Measurements from ENCODE around the gene ARL8B.
"Not testable (repeated sequence)": the region's sequence is repeated elsewhere in the genome, so short reads cannot be mapped to it uniquely, and the experiment has no call there.

The ARL8B gene

DNA sequence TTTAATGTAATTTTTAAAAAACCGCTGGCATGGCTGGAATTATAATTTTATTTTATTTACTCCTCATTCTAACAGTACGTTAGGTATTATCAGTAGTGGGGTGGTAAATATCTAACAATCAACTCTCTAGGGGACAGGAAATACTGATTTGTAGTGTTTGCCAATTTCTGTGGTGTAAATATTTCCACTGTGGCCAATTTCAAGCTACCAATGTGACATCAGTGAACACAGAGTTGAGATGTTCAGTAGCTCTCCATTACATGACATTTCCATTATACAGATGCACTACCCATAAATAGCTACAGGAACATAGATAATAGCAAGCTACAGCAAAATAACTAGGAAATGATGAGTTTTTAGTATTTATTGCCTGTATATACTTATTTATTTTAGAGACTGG lies 10.0 kb upstream of the ARL8B start:
- DNase-seq (ENCODE audit: low read depth), result no peak

DNA sequence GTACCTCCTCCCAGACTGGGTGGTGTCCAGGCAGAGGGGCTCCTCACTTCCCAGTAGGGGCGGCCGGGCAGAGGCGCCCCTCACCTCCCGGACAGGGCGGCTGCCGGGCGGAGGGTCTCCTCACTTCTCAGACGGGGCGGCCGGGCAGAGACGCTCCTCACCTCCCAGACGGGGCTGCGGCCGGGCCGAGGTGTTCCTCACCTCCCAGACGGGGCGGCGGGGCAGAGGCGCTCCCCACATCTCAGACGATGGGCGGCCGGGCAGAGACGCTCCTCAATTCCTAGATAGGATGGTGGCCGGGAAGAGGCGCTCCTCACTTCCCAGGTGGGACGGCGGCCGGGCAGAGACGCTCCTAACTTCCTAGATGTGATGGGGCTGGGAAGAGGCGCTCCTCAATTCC lies 8.4 kb upstream of the ARL8B start:
- DNase-seq (ENCODE audit: low read depth), result not testable (repeated sequence)

DNA sequence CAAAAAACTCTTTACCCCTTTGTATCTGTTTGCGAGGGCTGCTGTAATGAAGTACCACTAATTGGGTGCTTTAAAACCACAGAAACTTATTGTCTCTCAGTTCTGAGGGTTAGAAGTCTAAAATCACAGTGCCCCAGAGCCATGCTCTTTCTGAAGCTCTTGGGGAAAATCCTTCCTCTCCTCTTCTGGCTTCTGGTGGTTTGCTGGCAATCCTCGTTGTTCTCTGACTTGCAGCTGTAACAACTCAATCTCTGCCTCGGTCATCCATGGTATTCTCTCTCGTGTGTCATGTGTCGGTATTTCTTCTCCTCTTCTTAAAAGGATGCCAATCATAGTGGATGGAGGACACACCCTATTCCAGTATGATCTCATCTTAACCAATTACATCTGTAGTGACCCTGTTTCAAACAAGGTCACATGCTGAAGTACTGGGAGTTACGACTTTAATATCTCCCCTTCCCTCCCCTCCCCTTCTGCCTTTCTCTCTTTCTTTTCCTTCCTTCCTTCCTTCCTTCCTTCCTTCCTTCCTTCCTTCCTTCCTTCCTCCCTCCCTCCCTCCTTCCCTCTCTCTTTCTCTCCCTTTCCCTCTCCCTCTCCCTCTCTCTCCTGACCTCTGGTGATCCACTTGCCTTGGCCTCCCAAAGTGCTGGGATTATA lies 6.5 kb upstream of the ARL8B start:
- no peak for DNase-seq (ENCODE audit: low read depth)

DNA sequence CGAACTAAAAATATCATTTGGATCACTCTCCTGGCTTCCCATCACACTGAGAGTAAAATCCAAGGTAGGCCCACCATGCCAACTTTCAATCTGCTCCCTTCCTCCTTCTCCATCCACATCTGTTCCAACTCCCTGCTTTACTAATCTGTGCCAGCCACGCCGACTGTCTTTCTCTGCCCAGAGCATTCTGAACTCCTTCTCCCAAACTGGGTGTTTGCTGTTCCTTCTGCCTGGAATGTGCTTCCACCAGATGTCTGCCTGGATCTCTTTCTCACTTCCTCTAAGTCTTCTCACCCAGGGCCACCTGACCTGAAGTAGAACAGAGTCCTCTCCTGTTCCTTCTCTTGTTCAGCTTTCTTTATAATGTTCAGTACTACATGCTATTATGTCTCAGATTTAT lies 5.6 kb upstream of the ARL8B start:
- no peak for DNase-seq (ENCODE audit: low read depth)

DNA sequence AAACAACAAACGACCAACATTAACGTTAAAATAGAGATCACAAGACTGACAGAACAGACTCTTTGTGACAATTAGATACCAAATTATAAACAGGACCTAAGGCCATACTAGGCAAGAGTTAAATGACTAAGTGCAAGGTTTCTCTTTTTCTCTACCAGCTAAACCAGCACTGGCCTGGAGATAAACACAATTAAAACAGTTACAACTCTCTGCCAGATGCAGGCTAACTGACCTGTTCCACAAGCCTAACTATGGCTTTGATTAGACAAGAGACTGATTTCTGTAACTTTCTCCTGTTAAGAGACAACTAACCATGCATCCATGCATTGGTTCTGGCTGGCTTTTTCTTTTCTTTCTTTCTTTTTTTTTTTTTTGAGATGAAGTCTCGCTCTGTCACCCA lies 1.6 kb upstream of the ARL8B start:
- no peak for DNase-seq (ENCODE audit: low read depth)

DNA sequence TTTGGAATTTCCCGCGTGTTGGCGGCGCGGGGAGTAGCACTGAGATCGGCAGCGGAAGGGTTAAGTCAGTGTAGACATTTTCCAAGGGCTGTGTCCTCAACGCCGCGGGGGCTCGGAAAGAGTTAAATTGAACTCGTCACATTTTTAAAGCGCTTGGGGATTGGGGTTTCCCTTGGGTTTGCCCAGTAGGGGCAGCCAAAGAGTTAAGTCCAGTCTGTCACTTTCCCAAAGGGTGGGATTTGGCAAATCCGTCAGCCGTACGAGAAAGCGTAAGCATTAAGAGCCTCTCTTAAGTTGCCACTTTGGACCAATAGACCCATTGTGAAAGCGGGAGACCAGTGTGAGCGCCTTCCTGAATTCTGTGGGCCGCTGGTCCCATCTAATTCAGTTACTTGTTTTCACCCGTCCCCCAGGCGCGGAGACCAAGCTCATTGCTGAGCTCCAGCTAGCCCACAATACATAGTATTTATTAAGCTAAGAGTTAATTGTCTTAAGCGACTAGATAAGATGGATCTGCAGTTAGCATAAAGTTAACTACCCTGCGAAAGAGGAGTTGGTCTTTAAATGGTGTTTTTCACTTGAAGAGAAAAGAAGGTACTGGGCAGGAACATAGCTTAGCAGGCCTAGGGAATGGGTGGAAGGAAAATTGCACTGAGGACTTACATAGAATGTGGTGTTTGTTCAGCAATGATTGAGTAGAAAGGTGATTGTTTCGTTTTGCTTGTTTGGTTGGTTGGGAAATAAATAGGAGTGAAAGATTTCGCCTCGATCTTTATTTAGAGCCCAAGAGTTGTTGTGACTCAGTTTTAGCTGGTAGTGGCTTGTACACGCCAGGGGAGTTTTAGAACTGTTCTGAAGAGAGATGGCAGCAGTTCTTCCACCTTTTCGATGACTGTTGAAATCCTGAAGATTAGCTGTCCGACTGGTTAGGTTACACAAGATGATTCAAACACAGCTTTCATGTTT lies 932 bp downstream of the ARL8B start:
- peak; percentile 1 for DNase-seq (ENCODE audit: low read depth)

DNA sequence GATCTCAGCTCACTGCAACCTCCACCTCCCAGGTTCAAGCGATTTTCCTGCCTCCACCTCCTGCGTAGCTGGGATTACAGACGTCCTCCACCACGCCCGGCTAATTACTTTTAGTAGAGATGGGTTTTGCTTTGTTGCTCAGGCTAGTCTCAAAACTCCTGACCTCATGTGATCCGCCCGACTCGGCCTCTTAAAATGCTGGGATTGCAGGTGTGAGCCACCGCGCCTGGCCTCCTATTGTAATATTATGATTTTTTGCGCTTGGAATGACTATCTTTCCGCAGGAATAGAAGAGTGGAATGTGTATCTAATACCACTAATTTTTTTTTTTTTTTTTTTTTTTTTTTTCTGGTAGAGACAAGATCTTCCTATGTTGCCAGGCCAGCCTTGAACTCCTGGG lies 1.8 kb downstream of the ARL8B start:
- DNase-seq (ENCODE audit: low read depth), result no peak

DNA sequence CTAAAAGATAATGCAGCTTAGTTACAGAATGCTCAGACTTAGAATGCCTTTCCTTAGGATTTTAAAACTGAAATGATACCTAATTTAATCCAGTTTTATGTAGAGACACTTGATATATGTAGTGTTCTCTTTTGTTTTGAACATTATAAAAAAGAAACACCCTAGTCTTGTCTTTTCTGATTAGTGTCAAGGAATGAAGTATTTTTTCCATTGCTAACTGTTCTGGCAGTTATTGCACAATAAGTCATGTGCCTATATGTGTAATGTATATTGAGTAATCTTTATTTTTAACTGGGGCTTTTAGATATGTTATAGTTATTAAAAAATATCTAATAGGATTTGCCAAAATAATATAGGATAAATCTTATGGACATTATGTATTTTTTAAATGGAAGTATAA lies 4.5 kb downstream of the ARL8B start:
- no peak for DNase-seq (ENCODE audit: low read depth)

DNA sequence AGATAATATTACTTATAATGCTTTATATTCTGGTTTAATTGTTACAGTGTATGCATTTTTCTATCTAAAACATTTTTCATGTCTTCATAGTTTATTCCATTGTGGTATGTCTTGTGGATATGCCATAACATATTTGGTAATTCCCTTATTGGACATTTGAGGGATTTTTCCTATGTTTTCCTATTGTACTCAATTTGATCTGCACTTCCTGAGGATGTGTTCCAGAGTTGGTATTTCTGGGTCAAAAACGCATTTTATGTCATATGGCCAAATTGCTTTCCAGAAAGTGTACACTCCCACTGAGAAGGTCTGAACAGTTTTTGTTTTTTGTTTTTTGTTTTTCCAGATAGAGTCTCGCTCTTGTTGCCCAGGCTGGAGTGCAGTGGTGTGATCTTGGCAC lies 6.8 kb downstream of the ARL8B start:
- no peak for DNase-seq (ENCODE audit: low read depth)

DNA sequence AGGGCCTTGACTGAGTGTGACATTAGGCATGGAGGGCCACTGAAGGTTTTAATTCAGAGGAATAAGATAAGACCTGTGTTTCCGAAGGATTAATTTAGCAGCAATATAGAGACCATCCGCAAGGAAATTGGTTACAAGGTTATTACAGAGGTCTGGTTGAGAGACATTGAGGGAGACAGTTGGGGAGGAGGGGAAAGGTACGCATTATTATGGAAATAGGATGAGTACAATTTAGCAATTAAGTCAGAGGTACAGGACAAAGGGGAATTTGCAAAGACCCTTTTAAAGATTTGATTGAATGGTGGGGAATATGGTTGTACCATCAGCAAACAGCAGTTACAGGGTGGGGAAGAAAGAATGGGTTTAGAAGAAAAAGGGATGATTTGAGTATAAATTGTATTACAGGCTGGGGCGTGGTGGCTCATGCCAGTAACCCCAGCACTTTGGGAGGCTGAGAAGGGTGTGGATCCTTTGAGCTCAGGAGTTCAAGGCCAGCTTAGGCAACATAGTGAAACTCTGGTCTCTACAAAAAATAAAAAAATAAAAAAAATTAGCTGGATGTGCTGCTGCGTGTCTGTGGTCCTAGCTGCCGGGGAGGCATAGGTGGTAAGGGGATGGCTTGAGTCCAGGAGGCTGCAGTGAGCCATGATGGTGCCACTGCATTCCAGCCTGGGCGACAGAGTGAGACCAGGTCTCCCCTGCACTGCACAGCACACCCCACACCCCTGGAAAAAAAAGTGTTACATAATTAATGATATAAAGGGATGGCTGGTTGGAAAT lies 11.3 kb downstream of the ARL8B start:
- DNase-seq (ENCODE audit: low read depth), result no peak

DNA sequence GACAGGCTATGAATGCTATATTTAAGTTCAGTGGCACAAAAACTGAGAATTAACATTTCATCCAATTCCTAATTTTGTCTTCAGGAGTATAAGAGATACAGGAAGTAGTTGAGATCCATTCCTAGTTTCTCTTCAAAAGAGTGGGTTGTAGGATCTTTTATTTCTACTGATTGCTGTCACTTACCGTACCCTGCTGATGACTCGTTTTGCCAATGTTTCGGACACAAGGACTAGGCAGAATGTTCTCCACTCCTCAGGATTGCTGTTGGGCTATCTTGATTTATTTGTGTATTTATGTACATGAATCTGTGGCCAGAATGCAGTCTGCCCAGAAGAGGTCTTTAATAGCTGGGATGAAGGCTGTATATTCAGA lies 11.9 kb downstream of the ARL8B start:
- no peak for DNase-seq (ENCODE audit: low read depth)

DNA sequence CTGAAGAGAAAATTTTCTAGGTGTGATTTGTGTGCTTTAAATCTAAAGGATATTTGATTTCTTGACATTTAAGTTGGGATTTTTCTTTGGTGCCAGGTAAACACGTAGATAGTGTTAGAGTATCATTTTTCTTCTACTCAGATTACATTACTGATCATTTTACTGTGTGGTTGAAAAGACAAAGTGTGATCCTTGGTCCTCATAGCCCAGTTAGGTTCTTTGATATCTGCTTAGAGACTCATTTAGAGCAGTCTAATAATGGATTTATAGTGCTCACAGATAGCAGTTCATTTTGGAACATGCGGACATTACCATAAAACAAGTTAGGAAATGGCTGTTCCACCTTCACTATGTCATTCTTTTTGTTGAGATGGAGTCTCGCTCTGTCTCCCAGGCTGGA lies 12.4 kb downstream of the ARL8B start:
- no peak for DNase-seq (ENCODE audit: low read depth)

DNA sequence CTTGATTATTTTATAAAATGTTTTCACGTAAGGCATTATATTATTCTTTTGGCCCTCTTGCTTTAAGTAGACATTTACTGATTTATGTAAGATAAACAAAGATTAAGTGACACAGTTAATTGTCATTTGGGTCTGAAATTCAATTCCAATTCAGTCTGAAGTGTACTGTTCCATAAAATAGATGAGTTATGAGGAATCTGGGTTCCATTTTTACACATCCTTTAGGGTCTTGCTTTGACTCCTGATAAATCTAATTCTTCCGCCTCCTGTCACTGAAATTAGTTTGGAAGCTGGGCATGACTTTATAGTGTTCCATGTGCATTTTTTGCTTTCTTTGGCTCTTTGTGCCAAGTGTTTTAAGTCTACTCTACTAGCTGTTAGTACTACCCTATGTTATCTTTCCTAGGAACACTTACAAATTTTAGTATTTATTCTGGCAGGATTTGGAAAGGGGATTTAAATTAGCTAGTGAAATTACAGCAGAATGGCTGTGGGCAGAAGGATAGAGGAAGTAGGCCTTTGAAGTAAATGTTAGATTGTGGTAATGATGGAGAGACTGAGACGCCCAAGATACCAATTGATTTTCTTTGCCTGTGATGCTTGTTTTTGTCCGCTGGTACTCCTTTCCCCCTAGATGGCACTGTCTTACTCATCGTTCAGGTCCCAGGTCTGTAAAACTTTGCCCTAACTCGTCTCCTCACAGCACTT lies 14.3 kb downstream of the ARL8B start:
- DNase-seq (ENCODE audit: low read depth), result peak; percentile 17

DNA sequence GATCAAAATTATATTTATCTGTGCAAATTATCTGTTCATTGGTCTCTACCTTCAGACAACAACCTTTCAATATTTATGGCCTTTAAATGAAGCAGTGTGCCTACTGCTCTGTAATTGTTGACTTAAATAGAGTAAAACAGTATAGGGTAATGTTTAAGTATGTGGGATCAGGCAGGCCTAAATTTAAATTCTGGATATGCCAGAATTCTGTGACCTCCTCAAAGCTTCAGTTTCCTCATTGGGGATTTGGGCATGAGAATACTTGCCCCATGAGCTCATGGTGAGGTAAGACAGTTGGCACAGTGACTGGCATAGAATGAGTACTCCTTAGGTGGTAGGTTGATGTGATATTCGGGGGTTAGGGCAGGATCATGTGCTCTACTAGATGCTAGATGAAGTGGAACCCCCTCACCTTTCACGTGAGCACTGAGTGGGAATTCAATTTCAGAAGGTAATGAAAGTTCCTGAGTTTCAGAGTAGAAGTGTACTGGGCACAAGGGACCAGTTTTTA lies 14.9 kb downstream of the ARL8B start:
- no peak for DNase-seq (ENCODE audit: low read depth)

DNA sequence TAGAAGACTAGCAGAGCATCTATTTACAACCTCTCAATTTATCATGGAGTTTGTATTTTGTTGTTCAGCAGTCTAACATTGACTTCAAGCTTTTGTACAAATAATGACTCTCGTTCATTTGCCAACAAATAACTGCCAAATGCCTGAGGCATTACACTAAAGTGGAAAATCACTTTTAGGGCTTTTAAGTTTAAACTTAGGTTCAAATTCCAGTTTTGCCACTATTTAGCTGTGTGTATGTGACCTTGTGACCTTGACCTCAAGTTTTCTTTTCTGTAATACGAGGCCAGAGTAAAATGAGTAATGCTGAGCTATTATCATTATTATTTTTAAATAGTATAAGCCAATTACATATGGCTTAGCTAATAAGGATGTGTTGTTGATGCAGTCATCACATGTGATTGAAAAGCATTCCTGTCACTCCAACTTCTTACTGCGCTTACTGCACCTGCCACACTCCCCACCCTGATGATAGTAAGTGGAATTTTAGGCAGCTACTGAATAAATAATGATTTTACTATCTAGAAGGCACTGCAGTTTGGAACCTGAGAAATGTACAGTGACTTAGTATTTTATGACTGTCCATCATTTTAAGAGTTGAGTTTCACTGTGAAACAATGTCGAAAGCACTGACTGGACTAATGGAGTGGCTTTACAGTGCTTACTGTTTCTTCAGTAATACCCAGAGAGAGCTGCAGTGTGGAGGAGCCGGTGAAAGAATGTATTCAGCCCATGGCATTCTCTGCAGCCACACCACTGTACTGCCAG lies 16.3 kb downstream of the ARL8B start:
- no peak for DNase-seq (ENCODE audit: low read depth)

DNA sequence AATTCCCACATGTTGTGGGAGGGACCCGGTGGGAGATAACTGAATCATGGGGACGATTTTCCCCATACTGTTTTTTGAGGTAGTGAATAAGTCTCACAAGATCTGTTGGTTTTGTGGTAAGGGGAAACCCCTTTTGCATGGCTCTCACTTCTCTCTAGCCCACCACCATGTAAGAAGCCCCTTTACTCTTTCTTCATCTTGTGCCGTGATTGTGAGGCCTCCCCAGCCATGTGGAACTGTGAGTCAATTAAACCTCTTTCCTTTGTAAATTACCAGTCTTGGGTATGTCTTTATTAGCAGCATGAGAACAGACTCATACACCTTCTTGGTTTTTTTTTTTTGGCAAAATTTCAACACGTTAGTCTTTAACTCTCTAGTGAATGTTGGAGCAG lies 18.1 kb downstream of the ARL8B start:
- DNase-seq (ENCODE audit: low read depth), result no peak

DNA sequence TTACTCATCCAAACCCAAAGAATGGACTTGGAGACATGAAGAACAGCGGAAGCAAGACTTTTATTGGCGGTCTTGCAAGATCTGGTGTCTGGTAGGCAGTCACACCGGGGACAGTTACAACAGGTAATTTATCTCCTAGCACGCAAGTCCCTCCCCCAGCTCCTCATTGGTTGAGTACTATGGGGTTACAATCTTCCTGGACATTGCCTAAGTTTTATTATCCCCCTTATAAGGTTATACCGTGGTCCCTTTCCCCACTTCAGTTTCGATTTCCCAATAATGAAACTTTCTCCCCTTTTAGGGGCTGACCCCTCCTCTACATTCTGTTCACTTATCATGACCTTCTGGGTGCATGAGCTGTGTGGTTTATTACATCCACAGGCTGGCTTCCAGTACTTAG lies 18.7 kb downstream of the ARL8B start:
- DNase-seq (ENCODE audit: low read depth), result no peak

DNA sequence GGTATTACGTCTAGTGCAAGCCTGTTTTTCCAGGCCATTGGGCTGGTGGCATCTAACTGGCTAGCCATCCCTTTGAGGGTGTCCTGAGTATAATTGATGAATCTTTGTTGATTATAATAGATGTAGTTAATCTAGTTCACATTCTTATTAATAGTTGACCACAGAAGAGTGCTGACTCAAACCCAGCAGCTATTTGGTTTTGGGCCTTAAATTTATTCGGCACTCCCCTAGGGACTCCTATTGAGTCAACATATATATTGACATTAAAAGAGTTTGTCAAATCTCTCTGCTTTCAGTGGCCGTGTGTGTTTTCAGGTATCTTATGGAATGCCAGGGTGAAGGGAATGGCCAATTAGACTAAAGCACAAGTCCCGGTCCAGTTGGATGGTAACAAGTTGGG lies 19.7 kb downstream of the ARL8B start:
- DNase-seq (ENCODE audit: low read depth), result no peak

DNA sequence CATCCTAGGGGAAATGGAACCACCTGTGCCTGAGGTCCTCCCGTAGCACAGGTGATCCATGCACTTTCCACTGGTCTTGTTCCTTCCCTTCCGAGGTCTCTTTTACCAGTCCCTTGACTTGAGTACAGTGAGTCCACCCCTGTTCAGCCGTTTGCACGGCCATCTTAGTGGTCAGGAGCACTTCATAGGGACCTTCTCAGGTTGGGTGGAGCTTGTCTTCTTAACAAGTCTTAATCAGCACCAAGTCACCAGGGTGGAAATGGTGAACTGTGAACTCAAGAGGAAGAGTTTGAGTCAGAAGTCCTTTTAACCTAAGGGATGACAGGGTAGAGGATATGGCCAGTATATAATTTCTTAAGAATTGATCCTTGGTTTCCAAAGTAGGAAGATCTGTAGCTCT lies 21.4 kb downstream of the ARL8B start:
- DNase-seq (ENCODE audit: low read depth), result no peak

DNA sequence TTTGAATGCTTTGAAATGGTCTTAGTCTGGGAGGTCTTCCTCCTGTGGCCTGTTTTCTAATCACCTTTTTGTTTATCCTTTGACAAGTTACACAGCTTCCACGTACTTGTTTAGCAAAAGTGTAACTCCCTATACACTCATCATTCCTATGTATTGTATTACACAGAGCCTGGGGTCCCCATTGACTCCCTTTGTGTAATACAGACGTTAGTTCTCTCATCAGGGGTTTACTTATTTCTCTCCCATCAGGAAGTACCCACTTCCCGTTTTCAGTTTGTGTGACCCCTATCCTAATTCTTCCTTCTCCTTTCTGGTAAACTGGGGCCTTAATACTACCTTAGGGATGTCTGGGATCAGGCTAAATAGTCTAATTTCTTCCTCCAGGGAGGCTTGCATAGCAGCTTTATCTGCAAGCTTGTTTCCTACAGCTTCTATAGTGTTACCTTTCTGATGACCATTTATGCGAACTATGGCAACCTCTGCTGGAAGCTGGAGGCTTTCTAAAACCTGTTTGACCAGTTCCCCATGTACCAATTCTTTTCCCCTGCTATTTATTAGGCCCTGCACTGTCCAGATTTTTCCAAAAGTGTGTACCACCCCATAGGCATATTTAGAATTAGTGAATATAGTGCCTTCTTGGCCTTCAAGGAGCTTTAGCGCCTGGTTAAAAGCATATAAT lies 22.4 kb downstream of the ARL8B start:
- no peak for DNase-seq (ENCODE audit: low read depth)

DNA sequence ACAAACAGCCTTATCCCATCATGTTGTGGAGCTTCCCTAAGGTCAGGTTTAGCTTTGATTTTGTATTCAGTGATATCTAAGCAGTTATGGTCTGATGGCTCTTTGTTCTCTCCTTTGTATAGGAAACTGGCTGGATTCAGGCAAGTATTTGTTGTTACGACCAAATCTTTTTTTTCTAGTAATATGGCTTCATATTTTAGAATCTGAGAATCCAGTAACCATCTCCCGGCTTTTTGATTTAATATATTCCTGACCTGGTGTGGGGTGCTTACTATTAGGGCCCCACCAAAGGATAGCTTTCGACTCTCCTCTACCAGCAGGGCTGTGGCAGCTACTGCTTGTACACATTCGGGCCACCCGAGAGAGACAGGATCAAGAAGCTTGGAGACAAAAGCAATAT lies 23.0 kb downstream of the ARL8B start:
- no peak for DNase-seq (ENCODE audit: low read depth)
